NCI-H345 treated with DMSO at 0.1 percent for 48 hours (cell line): ENCODE measurements around the gene PAXX.

Source experiments
- DNase-seq: peaks from one replicate; lab custom pipeline; 2025; ENCODE audit not compliant: unreplicated experiment; lab: John Stamatoyannopoulos, UW

Gene PAXX

GRCh38 chr9:136952876-136953770 is 39.1 kb upstream of the PAXX start:
- DNase-seq = no peak

- no peak for DNase-seq
These were observed 38.4 kb upstream of the PAXX start for GRCh38 chr9:136953771-136954269.

GRCh38 chr9:136954270-136955083 is 37.7 kb upstream of the PAXX start:
- no peak for DNase-seq

- DNase-seq = no peak
These were observed 36.9 kb upstream of the PAXX start for GRCh38 chr9:136955202-136955942.

- DNase-seq = no peak
These were observed 36.3 kb upstream of the PAXX start for GRCh38 chr9:136955943-136956335.

- DNase-seq = no peak
These were observed 35.6 kb upstream of the PAXX start for GRCh38 chr9:136956604-136957003.

- DNase-seq = no peak
These were observed 34.8 kb upstream of the PAXX start for GRCh38 chr9:136957461-136957860.

GRCh38 chr9:136957901-136958300 is 34.3 kb upstream of the PAXX start:
- no peak for DNase-seq

GRCh38 chr9:136958473-136958872 is 33.7 kb upstream of the PAXX start:
- DNase-seq = no peak

GRCh38 chr9:136958898-136959850 is 33.0 kb upstream of the PAXX start:
- no peak for DNase-seq

GRCh38 chr9:136960212-136960937 is 31.8 kb upstream of the PAXX start:
- no peak for DNase-seq

GRCh38 chr9:136960938-136961275 is 31.3 kb upstream of the PAXX start:
- DNase-seq = no peak

- no peak for DNase-seq
These were observed 30.8 kb upstream of the PAXX start for GRCh38 chr9:136961279-136962065.

- DNase-seq = no peak
These were observed 30.1 kb upstream of the PAXX start for GRCh38 chr9:136962163-136962562.

GRCh38 chr9:136962701-136963248 is 29.4 kb upstream of the PAXX start:
- no peak for DNase-seq

- no peak for DNase-seq
These were observed 28.9 kb upstream of the PAXX start for GRCh38 chr9:136963341-136963740.

- DNase-seq = no peak
These were observed 28.5 kb upstream of the PAXX start for GRCh38 chr9:136963751-136964150.

GRCh38 chr9:136964171-136964689 is 28.0 kb upstream of the PAXX start:
- no peak for DNase-seq
